CD14-positive monocyte (primary cell): ENCODE data around the gene CARD19. TPM values are rescaled to one million over a fixed set of nuclear protein-coding genes. Genes with fewer than 3 reads are reported as not detected.

Source experiments
- DNase-seq, 3 donors: peaks; one replicate each; pipeline ENCODE4 v3.0.0-alpha.2; 2011 to 2022
- H2AFZ ChIP-seq: 2 replicates; pipeline ENCODE4 v1.6.0; 2012; ENCODE audit warnings: mild to moderate bottlenecking, low read depth, low read length, inconsistent platforms; ENCODE audit not compliant: insufficient read depth, poor library complexity, severe bottlenecking
- H3K27ac ChIP-seq, 2 donors: 1 replicate in 1 of 2; 2 replicates in 1 of 2; pipeline ENCODE4 v1.5.1; 2012 to 2013; ENCODE audit warnings: low read length in 2 of 2, control low read depth in 1 of 2, inconsistent platforms in 1 of 2, low read depth in 1 of 2, mild to moderate bottlenecking in 1 of 2
- H3K27me3 ChIP-seq, 2 donors: one replicate each; pipeline versions ENCODE4 v1.6.0 to v1.6.1; 2011 to 2013; ENCODE audit warnings: low read length in 2 of 2; ENCODE audit not compliant: control insufficient read depth in 2 of 2, insufficient read depth in 2 of 2
- H3K36me3 ChIP-seq, 2 donors: replicated peaks in 1 of 2; 1 replicate in 1 of 2; 2 replicates in 1 of 2; pipeline versions ENCODE4 v1.5.1 to v1.6.1; 2012 to 2013; ENCODE audit warnings: low read length in 2 of 2, control low read depth in 1 of 2, inconsistent platforms in 1 of 2, mild to moderate bottlenecking in 1 of 2; ENCODE audit not compliant: insufficient read depth in 2 of 2, control insufficient read depth in 1 of 2
- H3K4me1 ChIP-seq, 2 donors: 1 replicate in 1 of 2; 2 replicates in 1 of 2; pipeline versions ENCODE4 v1.5.1 to v1.6.1; 2012 to 2013; ENCODE audit warnings: low read length in 2 of 2, control low read depth in 1 of 2, inconsistent platforms in 1 of 2, mild to moderate bottlenecking in 1 of 2, moderate library complexity in 1 of 2; ENCODE audit not compliant: insufficient read depth in 2 of 2, control insufficient read depth in 1 of 2
- H3K4me2 ChIP-seq: replicated peaks from 2 replicates; pipeline ENCODE3; 2012; ENCODE audit warnings: low read length, moderate library complexity, mild to moderate bottlenecking; ENCODE audit not compliant: poor library complexity, severe bottlenecking; ENCODE audit errors: extremely low read depth
- H3K4me3 ChIP-seq, 3 experiments: fragments of 200-600 bp in 1 of 3; sonication (generic) in 1 of 3; replicated peaks in 1 of 3; 1 replicate in 2 of 3; 2 replicates in 1 of 3; pipeline ENCODE4 v1.5.1; 2011 to 2013; ENCODE audit warnings: low read length in 3 of 3, mild to moderate bottlenecking in 3 of 3, control low read depth in 2 of 3, low read depth in 2 of 3, inconsistent platforms in 1 of 3, moderate library complexity in 1 of 3
- H3K79me2 ChIP-seq: 2 replicates; pipeline ENCODE4 v1.6.0; 2012; ENCODE audit warnings: mild to moderate bottlenecking, control low read depth, inconsistent platforms, low read length, moderate library complexity; ENCODE audit not compliant: insufficient read depth
- H3K9ac ChIP-seq: 2 replicates; pipeline ENCODE4 v1.6.0; 2017; ENCODE audit warnings: low read length, mild to moderate bottlenecking; ENCODE audit not compliant: insufficient read depth, poor library complexity, severe bottlenecking
- H3K9me3 ChIP-seq, 2 donors: replicated peaks in 1 of 2; 1 replicate in 1 of 2; 2 replicates in 1 of 2; pipeline versions ENCODE4 v1.5.1 to v1.6.1; 2012 to 2013; ENCODE audit warnings: low read length in 2 of 2, control low read depth in 1 of 2; ENCODE audit not compliant: control insufficient read depth in 1 of 2, insufficient read depth in 1 of 2
- H4K20me1 ChIP-seq: 2 replicates; pipeline ENCODE4 v1.6.0; 2012; ENCODE audit warnings: mild to moderate bottlenecking, low read length, control low read depth, moderate library complexity; ENCODE audit not compliant: insufficient read depth
- H3K27ac Mint-ChIP-seq, 7 donors: one replicate each; pipeline ENCODE4 v1.8.0; 2020; ENCODE audit warnings: mild to moderate bottlenecking in 7 of 7, mixed read lengths in 7 of 7, moderate library complexity in 6 of 7, inconsistent platforms in 2 of 7
- H3K27me3 Mint-ChIP-seq, 3 donors: one replicate each; pipeline ENCODE4 v1.8.0; 2021 to 2022; ENCODE audit warnings: low read depth in 3 of 3, mild to moderate bottlenecking in 3 of 3, mixed read lengths in 3 of 3, moderate library complexity in 3 of 3, inconsistent platforms in 1 of 3
- H3K36me3 Mint-ChIP-seq, 2 donors: one replicate each; pipeline ENCODE4 v1.8.0; 2020; ENCODE audit warnings: mixed read lengths in 2 of 2, inconsistent platforms in 1 of 2, mild to moderate bottlenecking in 1 of 2
- H3K4me1 Mint-ChIP-seq: one replicate; pipeline ENCODE4 v1.8.0; 2020; ENCODE audit warnings: mild to moderate bottlenecking, mixed read lengths
- H3K4me3 Mint-ChIP-seq, 2 donors: one replicate each; pipeline ENCODE4 v1.8.0; 2020; ENCODE audit warnings: mild to moderate bottlenecking in 2 of 2, mixed read lengths in 2 of 2, moderate library complexity in 1 of 2
- H3K9me3 Mint-ChIP-seq, 7 donors: one replicate each; pipeline ENCODE4 v1.8.0; 2020 to 2022; ENCODE audit warnings: mixed read lengths in 7 of 7, mild to moderate bottlenecking in 6 of 7, moderate library complexity in 6 of 7, inconsistent platforms in 2 of 7
- CTCF ChIP-seq: fragments of 200-600 bp; IDR thresholded peaks from one replicate; pipeline ENCODE4 v1.8.0; 2022; ENCODE audit warnings: antibody characterized with exemption, mild to moderate bottlenecking
- WGBS: methylation state at CpG from one replicate; pipeline ENCODE4 v1.1.5; 2013; ENCODE audit warnings: missing lambda C conversion rate; ENCODE audit not compliant: insufficient coverage; 5-methylcytosine and 5-hydroxymethylcytosine counted together
- intact Hi-C, 2 donors: fragments of 100-400 bp; cut with micrococcal nuclease; formaldehyde crosslinking; loops; one replicate each; pipeline versions ENCODE4 v1.15.0 to v1.15.1; 2023
- polyA plus RNA-seq, 3 donors: library from polyadenylated mRNA; depleted of rRNA in 1 of 3; unstranded in 2 of 3; stranded (reverse) in 1 of 3; fragments of 300-500 nt in 2 of 3; fragments of >200 nt in 1 of 3; fragmentation: Illumina TruSeq in 2 of 3; gene quantifications; 1 replicate in 2 of 3; 2 replicates in 1 of 3; pipeline ENCODE4 v1.2.3, GENCODE V29; 2012 to 2021

CARD19 gene
- polyA plus RNA-seq, 3 donors, result 130 to 506 (median 137) TPM

GRCh38 chr9:93128715-93129224 lies 32.8 kb downstream of the CARD19 start:
- H3K9me3 Mint-ChIP-seq, result no peaks in the 10 kb centered on the region
- H3K4me1 ChIP-seq, result peaks cover 75 to 77% of the 10 kb centered on the region in 2 donors

GRCh38 chr9:93129286-93129685 lies 33.3 kb downstream of the CARD19 start:
- peak in 1 of 3 donors; percentile 63 for DNase-seq
- Mint-ChIP-seq H3K27ac (peak overlapping the region in 5 of 7 donors; percentile 46 to 90 (median 70)), H3K27me3 (peaks cover 0 to 4% (median 0%) of the 10 kb centered on the region in 3 donors), H3K4me1 (peaks cover 76% of the 10 kb centered on the region), H3K36me3 (peaks cover 60 to 81% of the 10 kb centered on the region in 2 donors), H3K4me3 (peak overlapping the region; percentile 53 to 92), H3K9me3 (no peaks in the 10 kb centered on the region)
- H3K4me1 ChIP-seq, result peaks cover 75 to 77% of the 10 kb centered on the region in 2 donors
- no peak overlapping the region for H3K9ac ChIP-seq
- WGBS, result 32% methylated on average over 8 of the region's 8 CpGs
- no peak overlapping the region for H2AFZ ChIP-seq
- no peaks in the 10 kb centered on the region for H3K27me3 ChIP-seq
- H3K79me2 ChIP-seq, result peaks cover 94% of the 10 kb centered on the region
- intact Hi-C loops, result no loop called here
- H3K4me3 ChIP-seq, result peak overlapping the region in 1 of 3 experiments; percentile 83
- no peak for TF ChIP-seq CTCF
- peak overlapping the region; percentile 30 to 59 for H3K27ac ChIP-seq
- no peaks in the 10 kb centered on the region for H3K9me3 ChIP-seq
- peak overlapping the region; percentile 92 for H3K4me2 ChIP-seq
- H4K20me1 ChIP-seq, result peaks cover 95% of the 10 kb centered on the region
- peaks cover 36 to 49% of the 10 kb centered on the region in 2 donors for H3K36me3 ChIP-seq

More at GRCh38 chr9:93128715-93129224, 32.8 kb downstream of the CARD19 start:
- Histone ChIP-seq H3K4me2 (peak overlapping the region; percentile 92), H3K9me3 (no peaks in the 10 kb centered on the region), H4K20me1 (peaks cover 97% of the 10 kb centered on the region), H3K27me3 (no peaks in the 10 kb centered on the region), H3K4me3 (peak overlapping the region in 1 of 3 experiments; percentile 83), H3K79me2 (peaks cover 91% of the 10 kb centered on the region), H3K9ac (no peak overlapping the region), H2AFZ (no peak overlapping the region), H3K36me3 (peaks cover 41 to 54% of the 10 kb centered on the region in 2 donors), H3K27ac (peak overlapping the region; percentile 69 to 71)
- 88% methylated on average over 6 of the region's 10 CpGs for WGBS
- TF ChIP-seq CTCF, result no peak
- H3K27ac Mint-ChIP-seq, result peak overlapping the region; percentile 71 to 90 (median 77)
- H3K27me3 Mint-ChIP-seq, result peaks cover 0 to 4% (median 0%) of the 10 kb centered on the region in 3 donors
- no peak for DNase-seq
- peak overlapping the region; percentile 35 to 53 for H3K4me3 Mint-ChIP-seq
- peaks cover 76% of the 10 kb centered on the region for H3K4me1 Mint-ChIP-seq
- intact Hi-C loops, result no loop called here
- peaks cover 65 to 86% of the 10 kb centered on the region in 2 donors for H3K36me3 Mint-ChIP-seq
